ENCODE measurements around the gene MMP25.
"Not testable (repeated sequence)": the region's sequence is repeated elsewhere in the genome, so short reads cannot be mapped to it uniquely, and the experiment has no call there.

The MMP25 gene

GRCh38 chr16:3073448-3073847, 27.1 kb downstream of the MMP25 start:
- DNase-seq (ENCODE audit: low read depth in 2 of 2) = no peak

GRCh38 chr16:3074860-3075522, 28.6 kb downstream of the MMP25 start:
- DNase-seq (ENCODE audit: low read depth in 2 of 2) = peak; percentile 57 to 60

GRCh38 chr16:3075523-3075915, 29.2 kb downstream of the MMP25 start:
- DNase-seq (ENCODE audit: low read depth in 2 of 2) = no peak

GRCh38 chr16:3075946-3076345, 29.6 kb downstream of the MMP25 start:
- DNase-seq (ENCODE audit: low read depth in 2 of 2) = not testable (repeated sequence)

- DNase-seq (ENCODE audit: low read depth in 2 of 2) = no peak
Observed at GRCh38 chr16:3076577-3076976, 30.2 kb downstream of the MMP25 start.

- no peak for DNase-seq (ENCODE audit: low read depth in 2 of 2)
Observed at GRCh38 chr16:3080024-3080423, 33.7 kb downstream of the MMP25 start.

GRCh38 chr16:3081957-3082356, 35.6 kb downstream of the MMP25 start:
- not testable (repeated sequence) for DNase-seq (ENCODE audit: low read depth in 2 of 2)

GRCh38 chr16:3083408-3083807, 37.0 kb downstream of the MMP25 start:
- DNase-seq (ENCODE audit: low read depth in 2 of 2) = not testable (repeated sequence)

- DNase-seq (ENCODE audit: low read depth in 2 of 2) = no peak
Observed at GRCh38 chr16:3084491-3084890, 38.1 kb downstream of the MMP25 start.

- DNase-seq (ENCODE audit: low read depth in 2 of 2) = no peak
Observed at GRCh38 chr16:3084969-3085670, 38.8 kb downstream of the MMP25 start.

GRCh38 chr16:3085868-3086595, 39.7 kb downstream of the MMP25 start:
- no peak for DNase-seq (ENCODE audit: low read depth in 2 of 2)

- DNase-seq (ENCODE audit: low read depth in 2 of 2) = no peak
Observed at GRCh38 chr16:3086596-3087242, 40.4 kb downstream of the MMP25 start.

GRCh38 chr16:3087243-3088235, 41.2 kb downstream of the MMP25 start:
- DNase-seq (ENCODE audit: low read depth in 2 of 2) = no peak

- no peak for DNase-seq (ENCODE audit: low read depth in 2 of 2)
Observed at GRCh38 chr16:3088450-3088849, 42.1 kb downstream of the MMP25 start.

GRCh38 chr16:3088925-3089716, 42.8 kb downstream of the MMP25 start:
- DNase-seq (ENCODE audit: low read depth in 2 of 2) = no peak

- no peak for DNase-seq (ENCODE audit: low read depth in 2 of 2)
Observed at GRCh38 chr16:3089717-3090592, 43.6 kb downstream of the MMP25 start.

GRCh38 chr16:3091551-3091950, 45.2 kb downstream of the MMP25 start:
- no peak for DNase-seq (ENCODE audit: low read depth in 2 of 2)

GRCh38 chr16:3092501-3092941, 46.2 kb downstream of the MMP25 start:
- no peak for DNase-seq (ENCODE audit: low read depth in 2 of 2)
